ENCODE results near the gene ZFAND3.

Gene ZFAND3

GRCh38 chr6:37897818-37898515, 78.4 kb downstream of the ZFAND3 start:
- FAIRE-seq, result peak; percentile 66

- no peak for FAIRE-seq
These were observed 84.1 kb downstream of the ZFAND3 start for GRCh38 chr6:37903351-37904340.

GRCh38 chr6:37904590-37904989, 85.1 kb downstream of the ZFAND3 start:
- FAIRE-seq, result no peak

- FAIRE-seq, result no peak
These were observed 86.6 kb downstream of the ZFAND3 start for GRCh38 chr6:37906121-37906520.

GRCh38 chr6:37910998-37911397, 91.5 kb downstream of the ZFAND3 start:
- FAIRE-seq, result no peak

GRCh38 chr6:37913210-37913609, 93.7 kb downstream of the ZFAND3 start:
- FAIRE-seq, result no peak

- FAIRE-seq, result no peak
These were observed 95.9 kb downstream of the ZFAND3 start for GRCh38 chr6:37915463-37915862.

- no peak for FAIRE-seq
These were observed 96.6 kb downstream of the ZFAND3 start for GRCh38 chr6:37916149-37916548.

- no peak for FAIRE-seq
These were observed 97.1 kb downstream of the ZFAND3 start for GRCh38 chr6:37916675-37917074.

GRCh38 chr6:37917566-37917965, 98.0 kb downstream of the ZFAND3 start:
- FAIRE-seq, result no peak

GRCh38 chr6:37919417-37920157, 100.1 kb downstream of the ZFAND3 start:
- no peak for FAIRE-seq

- peak; percentile 86 for FAIRE-seq
These were observed 101.1 kb downstream of the ZFAND3 start for GRCh38 chr6:37920667-37921066.

- no peak for FAIRE-seq
These were observed 103.0 kb downstream of the ZFAND3 start for GRCh38 chr6:37922563-37922962.

GRCh38 chr6:37923514-37923913, 104.0 kb downstream of the ZFAND3 start:
- FAIRE-seq, result peak; percentile 45

- no peak for FAIRE-seq
These were observed 107.1 kb downstream of the ZFAND3 start for GRCh38 chr6:37926661-37927060.

GRCh38 chr6:37928217-37928616, 108.7 kb downstream of the ZFAND3 start:
- no peak for FAIRE-seq

GRCh38 chr6:37930288-37930971, 110.9 kb downstream of the ZFAND3 start:
- no peak for FAIRE-seq

GRCh38 chr6:37931066-37931465, 111.5 kb downstream of the ZFAND3 start:
- FAIRE-seq, result no peak

- FAIRE-seq, result no peak
These were observed 114.7 kb downstream of the ZFAND3 start for GRCh38 chr6:37934276-37934675.

- no peak for FAIRE-seq
These were observed 116.6 kb downstream of the ZFAND3 start for GRCh38 chr6:37936150-37936549.

- FAIRE-seq, result no peak
These were observed 117.4 kb downstream of the ZFAND3 start for GRCh38 chr6:37936906-37937305.

GRCh38 chr6:37938909-37939308, 119.4 kb downstream of the ZFAND3 start:
- no peak for FAIRE-seq
